HCT116 (cell line): ENCODE results near the gene NOD1.
"Not testable (repeated sequence)": the region's sequence is repeated elsewhere in the genome, so short reads cannot be mapped to it uniquely, and the experiment has no call there.

ENCODE experiments used
- ELF1 ChIP-seq: IDR thresholded peaks from 2 replicates; pipeline ENCODE4 v1.6.1; 2012; ENCODE audit warnings: low read depth, borderline replicate concordance
- EZH2 ChIP-seq: fragments of 200-600 bp; sonication (generic); IDR thresholded peaks from 2 replicates; pipeline ENCODE4 v1.6.1; 2017; ENCODE audit warnings: antibody characterized with exemption, mixed run types
- MAX ChIP-seq: IDR thresholded peaks from 2 replicates; pipeline ENCODE4 v1.6.1; 2012
- POLR2A ChIP-seq: IDR thresholded peaks from 2 replicates; pipeline ENCODE4 v1.7.0; 2011; ENCODE audit warnings: borderline replicate concordance; ENCODE audit not compliant: insufficient read depth, insufficient read length; ENCODE audit errors: extremely low read depth
- POLR2AphosphoS5 ChIP-seq: IDR thresholded peaks from 2 replicates; pipeline ENCODE4 v1.6.1; 2011; ENCODE audit warnings: mild to moderate bottlenecking, low read depth, low read length, moderate library complexity
- SRF ChIP-seq: IDR thresholded peaks from 2 replicates; pipeline ENCODE4 v1.6.1; 2012; ENCODE audit warnings: low read depth
- YY1 ChIP-seq: IDR thresholded peaks from 2 replicates; pipeline ENCODE4 v1.6.1; 2011; ENCODE audit warnings: low read length, low read depth, moderate library complexity, mild to moderate bottlenecking; ENCODE audit not compliant: insufficient replicate concordance; ENCODE audit errors: extremely low read depth
- ZNF274 ChIP-seq: fragments of 200-500 bp; sonication (Bioruptor generic); IDR thresholded peaks from 2 replicates; pipeline ENCODE4 v1.6.1; 2014; ENCODE audit warnings: mild to moderate bottlenecking, low read depth, low read length, inconsistent platforms
- TF ChIP-seq, protein P1 (sequence below), 3 experiments: fragments of 200-600 bp in 1 of 3; sonication (generic) in 1 of 3; IDR thresholded peaks in 2 of 3; conservative IDR thresholded peaks in 1 of 3; 2 replicates each; pipeline ENCODE4 v1.5.1; 2012 to 2017; ENCODE audit warnings: low read depth in 2 of 3, low read length in 2 of 3, antibody characterized with exemption in 1 of 3, borderline replicate concordance in 1 of 3, control low read depth in 1 of 3, mild to moderate bottlenecking in 1 of 3, mixed read lengths in 1 of 3, mixed run types in 1 of 3, moderate library complexity in 1 of 3; ENCODE audit not compliant: insufficient read depth in 1 of 3

- TF ChIP-seq POLR2A, EZH2, ELF1, POLR2AphosphoS5, ZNF274, YY1, SRF, MAX: not testable (repeated sequence)
- TF ChIP-seq, protein P1, sequence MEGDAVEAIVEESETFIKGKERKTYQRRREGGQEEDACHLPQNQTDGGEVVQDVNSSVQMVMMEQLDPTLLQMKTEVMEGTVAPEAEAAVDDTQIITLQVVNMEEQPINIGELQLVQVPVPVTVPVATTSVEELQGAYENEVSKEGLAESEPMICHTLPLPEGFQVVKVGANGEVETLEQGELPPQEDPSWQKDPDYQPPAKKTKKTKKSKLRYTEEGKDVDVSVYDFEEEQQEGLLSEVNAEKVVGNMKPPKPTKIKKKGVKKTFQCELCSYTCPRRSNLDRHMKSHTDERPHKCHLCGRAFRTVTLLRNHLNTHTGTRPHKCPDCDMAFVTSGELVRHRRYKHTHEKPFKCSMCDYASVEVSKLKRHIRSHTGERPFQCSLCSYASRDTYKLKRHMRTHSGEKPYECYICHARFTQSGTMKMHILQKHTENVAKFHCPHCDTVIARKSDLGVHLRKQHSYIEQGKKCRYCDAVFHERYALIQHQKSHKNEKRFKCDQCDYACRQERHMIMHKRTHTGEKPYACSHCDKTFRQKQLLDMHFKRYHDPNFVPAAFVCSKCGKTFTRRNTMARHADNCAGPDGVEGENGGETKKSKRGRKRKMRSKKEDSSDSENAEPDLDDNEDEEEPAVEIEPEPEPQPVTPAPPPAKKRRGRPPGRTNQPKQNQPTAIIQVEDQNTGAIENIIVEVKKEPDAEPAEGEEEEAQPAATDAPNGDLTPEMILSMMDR (IDR thresholded peaks at IDR 0.05 in 2 of 3, conservative IDR thresholded peaks at IDR 0.05 in 1 of 3; ENCODE audit: borderline replicate concordance in 1 of 3, insufficient read depth in 1 of 3, low read depth in 2 of 3, low read length in 2 of 3) = not testable (repeated sequence)
Observed at GRCh38 chr7:30527297-30527696, 48.7 kb upstream of the NOD1 start.
